Neural cell (in vitro differentiated cells): Measurements from ENCODE around the gene NXF1.

Experiments used
- CTCF ChIP-seq: fragments of 450-650 bp; IDR thresholded peaks from 2 replicates; pipeline ENCODE4 v1.5.1; 2014; ENCODE audit warnings: antibody characterized with exemption, mild to moderate bottlenecking, moderate library complexity; ENCODE audit not compliant: poor library complexity, severe bottlenecking
- EP300 ChIP-seq: fragments of 450-650 bp; conservative IDR thresholded peaks from 2 replicates; pipeline ENCODE4 v1.6.1; 2014; ENCODE audit warnings: antibody characterized with exemption, mild to moderate bottlenecking, moderate library complexity; ENCODE audit not compliant: poor library complexity, severe bottlenecking
- EZH2 ChIP-seq: fragments of 200-600, 300-800 bp; shearing (Covaris generic), sonication (generic); IDR thresholded peaks from 2 replicates; pipeline ENCODE4 v1.6.1; 2014; ENCODE audit warnings: antibody characterized with exemption, low read length, borderline replicate concordance, mild to moderate bottlenecking; ENCODE audit not compliant: insufficient read depth, poor library complexity, severe bottlenecking
- MXI1 ChIP-seq: fragments of 450-650 bp; conservative IDR thresholded peaks from 2 replicates; pipeline ENCODE4 v1.6.1; 2014; ENCODE audit warnings: antibody characterized with exemption, mild to moderate bottlenecking; ENCODE audit not compliant: poor library complexity, severe bottlenecking
- POLR2AphosphoS5 ChIP-seq: IDR thresholded peaks from 2 replicates; pipeline ENCODE4 v1.6.1; 2012
- RAD21 ChIP-seq: fragments of 450-650 bp; conservative IDR thresholded peaks from 2 replicates; pipeline ENCODE4 v1.6.1; 2014; ENCODE audit warnings: antibody characterized with exemption, mild to moderate bottlenecking, moderate library complexity
- REST ChIP-seq: IDR thresholded peaks from 2 replicates; pipeline ENCODE4 v1.6.1; 2012; ENCODE audit warnings: borderline replicate concordance
- SMC3 ChIP-seq: fragments of 450-650 bp; conservative IDR thresholded peaks from 2 replicates; pipeline ENCODE4 v1.6.1; 2014; ENCODE audit warnings: antibody characterized with exemption, mild to moderate bottlenecking, moderate library complexity; ENCODE audit not compliant: poor library complexity
- TAF1 ChIP-seq: IDR thresholded peaks from 2 replicates; pipeline ENCODE4 v1.6.1; 2012; ENCODE audit warnings: low read depth

GRCh38 chr11:62854013-62854824 lies 49.0 kb upstream of the NXF1 start:
- no peak for TF ChIP-seq CTCF
- no peak for TF ChIP-seq RAD21
- TF ChIP-seq POLR2AphosphoS5, result no peak
- TF ChIP-seq REST, result no peak
- TF ChIP-seq SMC3, result no peak
- no peak for TF ChIP-seq EZH2
- TF ChIP-seq EP300, result no peak
- no peak for TF ChIP-seq MXI1
- TF ChIP-seq TAF1, result no peak
